ENCODE results near the gene CROCC2. TPM values are rescaled to one million over a fixed set of nuclear protein-coding genes. Genes with fewer than 3 reads are reported as not detected.
A peak's percentile ranks its signal among the peaks of the same experiment; 100 is the strongest.

The CROCC2 gene
- total RNA-seq, 1 donor from 2014 or later = not detected

DNA sequence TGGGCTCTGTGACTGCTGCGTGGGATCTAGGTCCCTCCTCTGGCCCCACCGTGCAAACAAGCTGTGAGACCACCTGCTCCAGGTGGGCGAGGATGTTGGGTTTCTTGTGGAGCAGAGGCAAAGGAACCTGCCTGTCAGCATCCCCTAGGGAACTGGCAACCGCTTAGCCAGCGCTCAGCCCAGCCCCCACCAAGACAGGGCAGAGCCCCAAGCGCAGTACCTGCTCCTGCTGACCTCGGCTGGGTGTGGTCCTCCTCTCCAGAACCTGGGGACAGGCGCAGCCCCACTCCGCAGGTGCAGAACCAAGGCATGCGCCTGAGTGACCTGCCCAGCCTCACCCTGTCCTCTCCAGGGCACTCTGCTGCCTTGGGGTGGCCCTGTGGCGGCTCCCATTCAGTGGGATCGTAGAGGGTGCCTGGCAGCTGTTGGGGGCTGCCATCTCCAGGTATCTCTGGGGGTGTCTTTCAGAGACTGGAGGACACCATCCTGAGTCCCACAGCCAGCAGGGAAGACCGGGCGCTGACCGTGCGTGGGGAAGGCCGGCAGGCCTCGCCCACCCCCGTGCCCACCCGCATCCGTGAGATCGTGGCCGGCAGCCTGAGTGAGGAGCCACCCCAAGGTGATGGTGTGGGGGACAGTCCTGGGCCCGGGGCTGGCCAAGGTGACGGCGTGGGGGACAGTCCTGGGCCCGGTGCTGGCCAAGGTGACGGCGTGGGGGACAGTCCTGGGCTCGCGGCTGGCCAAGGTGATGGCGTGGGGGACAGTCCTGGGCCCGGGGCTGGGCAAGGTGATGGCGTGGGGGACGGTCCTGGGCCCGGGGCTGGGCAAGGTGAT is 12.3 kb downstream of the CROCC2 start:
- Histone ChIP-seq H3K36me3 (ENCODE audit: control insufficient read depth, insufficient read depth, low read length) (no peaks in the 10 kb centered on the region), H3K27me3 (ENCODE audit: control insufficient read depth, insufficient read depth, low read length) (peaks cover 6% of the 10 kb centered on the region), H3K4me3 (ENCODE audit: low read depth, low read length) (no peak overlapping the region)
- TF ChIP-seq, protein P1, sequence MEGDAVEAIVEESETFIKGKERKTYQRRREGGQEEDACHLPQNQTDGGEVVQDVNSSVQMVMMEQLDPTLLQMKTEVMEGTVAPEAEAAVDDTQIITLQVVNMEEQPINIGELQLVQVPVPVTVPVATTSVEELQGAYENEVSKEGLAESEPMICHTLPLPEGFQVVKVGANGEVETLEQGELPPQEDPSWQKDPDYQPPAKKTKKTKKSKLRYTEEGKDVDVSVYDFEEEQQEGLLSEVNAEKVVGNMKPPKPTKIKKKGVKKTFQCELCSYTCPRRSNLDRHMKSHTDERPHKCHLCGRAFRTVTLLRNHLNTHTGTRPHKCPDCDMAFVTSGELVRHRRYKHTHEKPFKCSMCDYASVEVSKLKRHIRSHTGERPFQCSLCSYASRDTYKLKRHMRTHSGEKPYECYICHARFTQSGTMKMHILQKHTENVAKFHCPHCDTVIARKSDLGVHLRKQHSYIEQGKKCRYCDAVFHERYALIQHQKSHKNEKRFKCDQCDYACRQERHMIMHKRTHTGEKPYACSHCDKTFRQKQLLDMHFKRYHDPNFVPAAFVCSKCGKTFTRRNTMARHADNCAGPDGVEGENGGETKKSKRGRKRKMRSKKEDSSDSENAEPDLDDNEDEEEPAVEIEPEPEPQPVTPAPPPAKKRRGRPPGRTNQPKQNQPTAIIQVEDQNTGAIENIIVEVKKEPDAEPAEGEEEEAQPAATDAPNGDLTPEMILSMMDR (IDR thresholded peaks at IDR 0.05; ENCODE audit: insufficient read depth, low read length, poor library complexity, severe bottlenecking) = no peak
- no peak for DNase-seq (ENCODE audit: low read depth)

DNA sequence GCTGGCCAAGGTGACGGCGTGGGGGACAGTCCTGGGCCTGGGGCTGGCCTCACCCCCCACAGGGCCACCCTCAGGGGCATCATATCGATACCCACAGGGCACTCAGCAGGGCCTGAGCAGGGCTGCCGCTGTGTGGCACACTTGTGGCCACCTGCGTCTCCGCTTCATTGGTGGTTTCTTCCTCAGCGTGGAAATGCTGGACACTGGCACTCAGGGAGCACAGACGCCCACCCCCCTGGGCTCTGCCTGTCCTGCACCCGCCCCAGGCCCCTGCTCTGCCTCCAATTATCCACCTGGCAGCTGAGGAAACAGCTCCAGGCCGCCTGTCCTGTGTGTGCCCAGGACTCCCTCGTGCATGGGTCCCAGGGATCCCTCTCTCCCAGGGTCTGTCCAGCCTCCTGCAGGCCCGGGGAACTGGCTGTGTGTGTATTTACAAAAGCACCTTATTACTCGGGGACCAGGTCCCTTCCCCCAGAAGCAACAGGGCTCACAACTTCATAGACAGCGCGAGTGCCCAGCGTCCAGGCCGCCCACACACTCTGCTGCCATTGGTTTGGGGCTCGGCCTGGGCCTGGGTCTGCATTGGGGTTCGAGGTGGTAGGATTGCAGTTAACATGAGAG is 13.1 kb downstream of the CROCC2 start:
- peaks cover 6% of the 10 kb centered on the region for H3K27me3 ChIP-seq (ENCODE audit: control insufficient read depth, insufficient read depth, low read length)
- TF ChIP-seq, protein P1 (IDR thresholded peaks at IDR 0.05; ENCODE audit: insufficient read depth, low read length, poor library complexity, severe bottlenecking) = no peak
- H3K4me3 ChIP-seq (ENCODE audit: low read depth, low read length) = no peak overlapping the region
- DNase-seq (ENCODE audit: low read depth) = no peak
- no peaks in the 10 kb centered on the region for H3K36me3 ChIP-seq (ENCODE audit: control insufficient read depth, insufficient read depth, low read length)

DNA sequence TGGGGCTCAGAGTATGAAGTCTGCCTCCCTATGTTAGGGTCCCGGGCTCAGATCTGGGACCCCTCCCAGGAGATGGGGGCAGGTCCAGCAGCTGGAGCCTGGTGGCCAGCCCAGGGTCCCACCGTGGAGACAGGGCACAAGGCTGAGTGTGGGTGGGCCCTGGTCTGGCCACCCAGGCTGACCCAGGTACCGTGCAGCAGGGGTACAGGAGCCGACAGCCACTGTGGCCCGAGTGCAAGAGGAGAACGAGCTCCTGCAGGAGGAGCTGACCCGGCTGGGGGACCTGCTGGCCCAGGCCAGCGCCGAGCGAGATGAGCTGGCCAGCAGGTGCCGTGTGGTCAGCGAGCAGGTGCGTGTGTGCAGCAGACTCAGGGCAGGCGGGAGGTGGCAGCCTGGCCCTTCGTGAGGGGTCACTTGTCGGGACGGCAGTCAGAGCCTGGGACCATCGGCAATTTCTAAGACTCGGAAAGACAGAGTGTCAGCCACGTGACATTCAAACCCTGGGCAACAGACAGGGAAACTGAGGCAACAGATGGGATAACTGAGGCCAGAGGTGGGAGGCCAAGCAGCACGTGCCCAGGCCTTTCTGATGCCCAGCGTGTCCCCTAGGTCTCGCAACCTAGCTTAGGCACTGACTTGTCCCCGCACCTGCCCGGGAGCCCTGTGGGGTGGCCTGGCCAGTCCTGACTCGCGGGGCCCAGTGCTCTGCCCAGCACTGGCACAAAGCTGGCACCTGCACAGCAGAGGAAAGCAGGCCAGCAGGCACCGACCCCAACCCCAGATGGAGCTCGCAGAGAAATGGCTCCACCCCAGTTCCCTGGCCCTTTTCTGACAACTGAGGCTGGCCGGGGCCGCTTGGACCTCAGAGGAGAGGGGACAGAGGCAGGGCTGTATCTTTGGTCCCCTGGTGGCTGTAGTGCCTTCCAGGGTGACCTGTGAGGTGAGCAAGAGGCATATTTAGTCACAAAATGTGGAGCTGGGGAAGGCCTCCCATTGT is 13.9 kb downstream of the CROCC2 start:
- Histone ChIP-seq H3K27me3 (ENCODE audit: control insufficient read depth, insufficient read depth, low read length) (peaks cover 2% of the 10 kb centered on the region), H3K36me3 (ENCODE audit: control insufficient read depth, insufficient read depth, low read length) (no peaks in the 10 kb centered on the region), H3K4me3 (ENCODE audit: low read depth, low read length) (no peak overlapping the region)
- DNase-seq (ENCODE audit: low read depth) = no peak
- TF ChIP-seq, protein P1 (IDR thresholded peaks at IDR 0.05; ENCODE audit: insufficient read depth, low read length, poor library complexity, severe bottlenecking) = no peak

DNA sequence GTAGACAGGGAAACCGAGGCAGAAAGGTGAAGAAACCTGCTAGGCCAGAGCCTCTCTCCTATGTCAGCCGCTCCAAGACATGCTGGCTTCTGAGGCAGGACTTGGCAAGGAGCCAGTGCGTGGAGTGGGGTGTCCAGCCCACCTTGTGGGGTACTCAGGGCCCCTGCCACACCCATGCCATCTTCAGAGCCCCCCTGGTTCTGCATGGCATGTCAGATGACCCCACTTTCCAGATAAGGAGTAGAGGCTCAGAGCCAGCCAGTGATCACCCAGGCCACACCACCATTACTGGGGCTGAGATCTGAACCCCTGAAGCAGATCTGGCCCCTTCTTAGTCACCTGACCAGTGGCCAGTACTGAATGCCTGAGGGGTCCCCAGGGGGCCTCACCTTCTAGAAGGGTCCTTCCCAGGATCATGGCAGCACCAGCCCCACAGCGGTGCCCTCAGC is 14.7 kb downstream of the CROCC2 start:
- DNase-seq (ENCODE audit: low read depth) = no peak

DNA sequence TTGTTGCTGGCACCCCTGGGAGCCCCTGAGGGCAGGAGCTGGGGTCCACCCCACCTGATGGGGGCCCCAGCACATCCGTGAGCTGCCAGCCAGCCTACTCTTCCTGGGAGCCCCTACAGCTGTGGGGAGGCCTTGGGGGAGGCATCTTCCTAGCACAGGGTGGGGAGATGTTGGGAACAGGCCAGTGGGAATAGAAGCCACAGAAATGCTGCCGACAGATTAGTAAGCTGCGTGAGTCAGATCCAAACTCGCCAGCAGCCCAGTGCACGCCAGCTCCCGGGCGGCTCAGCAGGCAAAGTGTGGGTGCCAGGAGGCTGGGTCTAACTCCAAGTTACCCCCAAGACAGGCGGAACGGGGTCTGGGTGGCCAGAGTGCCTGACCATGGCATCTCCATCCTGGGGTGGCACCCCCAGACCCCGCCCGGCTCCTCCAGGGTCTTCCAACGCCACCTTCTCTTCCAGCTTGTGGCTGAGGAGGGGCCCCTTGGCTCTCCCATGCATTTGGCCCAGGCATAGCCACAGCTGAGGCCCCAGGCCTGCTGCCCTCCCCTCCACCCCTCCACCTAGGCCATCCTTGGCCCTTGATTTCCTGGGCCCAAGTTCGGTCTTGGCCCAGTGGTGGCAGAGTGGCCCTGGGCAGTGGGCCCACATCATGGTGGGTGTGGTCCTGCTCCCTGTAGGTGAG is 15.3 kb downstream of the CROCC2 start:
- DNase-seq (ENCODE audit: low read depth) = peak; percentile 55

More for the DNA sequence above, 14.7 kb downstream of the CROCC2 start:
- TF ChIP-seq, protein P1 (IDR thresholded peaks at IDR 0.05; ENCODE audit: insufficient read depth, low read length, poor library complexity, severe bottlenecking) = no peak
- peaks cover 6% of the 10 kb centered on the region for H3K27me3 ChIP-seq (ENCODE audit: control insufficient read depth, insufficient read depth, low read length)
- no peaks in the 10 kb centered on the region for H3K36me3 ChIP-seq (ENCODE audit: control insufficient read depth, insufficient read depth, low read length)
- no peak overlapping the region for H3K4me3 ChIP-seq (ENCODE audit: low read depth, low read length)

More for the DNA sequence above, 15.3 kb downstream of the CROCC2 start:
- Histone ChIP-seq H3K36me3 (ENCODE audit: control insufficient read depth, insufficient read depth, low read length) (no peaks in the 10 kb centered on the region), H3K27me3 (ENCODE audit: control insufficient read depth, insufficient read depth, low read length) (peaks cover 8% of the 10 kb centered on the region), H3K4me3 (ENCODE audit: low read depth, low read length) (no peak overlapping the region)
- TF ChIP-seq, protein P1 (IDR thresholded peaks at IDR 0.05; ENCODE audit: insufficient read depth, low read length, poor library complexity, severe bottlenecking) = no peak
